Measurements from ENCODE around the gene TRAF5. TPM values are rescaled to one million over a fixed set of nuclear protein-coding genes. Genes with fewer than 3 reads are reported as not detected.

Gene TRAF5
- total RNA-seq, 1 donor from 2014 or later: 73.1 TPM

DNA sequence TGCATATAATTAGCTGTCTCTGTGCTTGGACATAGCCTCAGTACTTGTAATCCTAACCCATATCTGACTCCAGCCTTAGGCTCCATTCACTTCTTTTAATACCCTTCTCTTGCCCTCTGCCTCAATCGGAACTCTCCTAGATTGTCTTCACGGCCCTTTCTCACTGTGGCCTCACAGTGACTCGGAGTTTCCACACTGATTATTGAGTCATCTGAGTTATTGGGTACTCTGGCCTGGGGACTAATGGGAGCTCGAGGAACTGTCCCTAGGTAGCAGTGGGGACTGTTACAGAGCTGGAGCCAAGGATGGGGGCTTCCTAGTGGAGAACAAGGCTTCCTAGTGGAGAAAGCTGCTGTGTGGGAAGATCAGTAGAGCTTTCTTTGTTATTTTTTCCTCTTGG is 17.0 kb downstream of the TRAF5 start:
- intact Hi-C loops (cut with micrococcal nuclease): no loop called here
- ChIA-PET CTCF (interaction anchor here (1.2 kb wide), 1 partner anchor 20 kb away, joined by 4 read pairs; no protein-coding TSS in a partner anchor), POLR2A (interaction anchor here (1.0 to 1.3 kb wide), 2 partner anchors 16 to 40 kb away, joined by 3 to 6 read pairs; no protein-coding TSS in a partner anchor)
- peaks cover 49% of the 10 kb centered on the region for H3K36me3 Mint-ChIP-seq (ENCODE audit: low read depth)
- H3K4me1 Mint-ChIP-seq: peaks cover 96% of the 10 kb centered on the region
- TF ChIP-seq, protein P1, sequence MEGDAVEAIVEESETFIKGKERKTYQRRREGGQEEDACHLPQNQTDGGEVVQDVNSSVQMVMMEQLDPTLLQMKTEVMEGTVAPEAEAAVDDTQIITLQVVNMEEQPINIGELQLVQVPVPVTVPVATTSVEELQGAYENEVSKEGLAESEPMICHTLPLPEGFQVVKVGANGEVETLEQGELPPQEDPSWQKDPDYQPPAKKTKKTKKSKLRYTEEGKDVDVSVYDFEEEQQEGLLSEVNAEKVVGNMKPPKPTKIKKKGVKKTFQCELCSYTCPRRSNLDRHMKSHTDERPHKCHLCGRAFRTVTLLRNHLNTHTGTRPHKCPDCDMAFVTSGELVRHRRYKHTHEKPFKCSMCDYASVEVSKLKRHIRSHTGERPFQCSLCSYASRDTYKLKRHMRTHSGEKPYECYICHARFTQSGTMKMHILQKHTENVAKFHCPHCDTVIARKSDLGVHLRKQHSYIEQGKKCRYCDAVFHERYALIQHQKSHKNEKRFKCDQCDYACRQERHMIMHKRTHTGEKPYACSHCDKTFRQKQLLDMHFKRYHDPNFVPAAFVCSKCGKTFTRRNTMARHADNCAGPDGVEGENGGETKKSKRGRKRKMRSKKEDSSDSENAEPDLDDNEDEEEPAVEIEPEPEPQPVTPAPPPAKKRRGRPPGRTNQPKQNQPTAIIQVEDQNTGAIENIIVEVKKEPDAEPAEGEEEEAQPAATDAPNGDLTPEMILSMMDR (IDR thresholded peaks at IDR 0.05): no peak
- no peaks in the 10 kb centered on the region for H3K27me3 Mint-ChIP-seq
- DNase-seq (no peak), ATAC-seq (ENCODE audit: low read depth) (no peak)
- peak overlapping the region; percentile 16 for H3K4me3 Mint-ChIP-seq
- peak overlapping the region; percentile 78 for H3K27ac Mint-ChIP-seq
- no peaks in the 10 kb centered on the region for H3K9me3 Mint-ChIP-seq

DNA sequence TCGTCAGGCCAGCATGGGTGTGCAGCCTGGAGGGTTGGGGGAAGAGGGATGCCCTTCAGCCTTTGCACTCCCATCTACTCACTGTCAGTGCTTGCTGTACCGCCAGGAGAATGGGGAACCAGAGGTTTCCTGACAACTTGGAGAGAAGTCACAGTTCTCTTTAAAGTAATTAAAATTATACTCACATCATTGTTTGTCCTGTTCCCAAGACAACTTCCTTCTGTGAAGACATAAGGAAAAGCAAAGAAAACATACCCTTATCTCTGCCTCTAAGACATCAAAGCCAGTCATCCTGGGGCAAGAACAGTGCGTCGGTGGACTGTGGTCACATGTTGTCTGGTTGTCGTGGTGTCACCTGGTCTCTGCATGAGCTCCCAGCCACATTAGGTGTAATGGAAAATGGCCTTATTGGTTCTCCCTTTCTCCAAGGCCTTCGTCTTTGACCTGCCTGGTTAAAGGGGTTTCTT is 17.6 kb downstream of the TRAF5 start:
- ChIA-PET CTCF (interaction anchor here (1.2 kb wide), 1 partner anchor 20 kb away, joined by 4 read pairs; no protein-coding TSS in a partner anchor), POLR2A (interaction anchor here (1.3 kb wide), 1 partner anchor 17 kb away, joined by 6 read pairs; no protein-coding TSS in a partner anchor)
- intact Hi-C loops (cut with micrococcal nuclease): no loop called here
- Mint-ChIP-seq H3K4me1 (peaks cover 93% of the 10 kb centered on the region), H3K27ac (peak overlapping the region; percentile 78), H3K4me3 (peak overlapping the region; percentile 16), H3K36me3 (ENCODE audit: low read depth) (peaks cover 49% of the 10 kb centered on the region), H3K27me3 (no peaks in the 10 kb centered on the region), H3K9me3 (no peaks in the 10 kb centered on the region)
- DNase-seq (no peak), ATAC-seq (ENCODE audit: low read depth) (no peak)
- TF ChIP-seq, protein P1 (IDR thresholded peaks at IDR 0.05): no peak

DNA sequence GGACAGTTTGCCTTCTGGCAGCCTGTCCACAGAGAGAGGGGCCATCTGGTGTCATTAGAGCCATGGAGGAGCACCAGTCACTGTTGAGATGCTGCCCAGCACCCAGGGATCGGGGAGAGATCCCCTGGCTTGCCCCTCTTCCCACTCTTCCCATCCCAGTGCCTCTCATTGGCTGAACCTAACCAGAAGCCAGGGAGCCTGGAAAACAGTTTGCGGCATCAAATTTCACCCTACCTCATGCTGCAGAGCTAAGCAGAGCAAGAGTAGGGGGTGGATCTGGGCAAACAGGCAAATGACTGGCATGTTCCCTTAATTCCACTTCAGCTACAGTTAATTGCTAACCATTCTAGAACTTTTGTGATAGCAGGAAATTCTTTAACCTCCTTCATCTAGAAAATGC is 19.1 kb downstream of the TRAF5 start:
- Mint-ChIP-seq H3K27ac (peak overlapping the region; percentile 56), H3K4me3 (no peak overlapping the region), H3K4me1 (peaks cover 91% of the 10 kb centered on the region), H3K9me3 (no peaks in the 10 kb centered on the region), H3K27me3 (no peaks in the 10 kb centered on the region), H3K36me3 (ENCODE audit: low read depth) (peaks cover 46% of the 10 kb centered on the region)
- POLR2A ChIA-PET: no interaction called here
- DNase-seq (no peak), ATAC-seq (ENCODE audit: low read depth) (no peak)
- intact Hi-C loops (cut with micrococcal nuclease): no loop called here
- TF ChIP-seq, protein P1 (IDR thresholded peaks at IDR 0.05): no peak
- CTCF ChIA-PET: no interaction called here

DNA sequence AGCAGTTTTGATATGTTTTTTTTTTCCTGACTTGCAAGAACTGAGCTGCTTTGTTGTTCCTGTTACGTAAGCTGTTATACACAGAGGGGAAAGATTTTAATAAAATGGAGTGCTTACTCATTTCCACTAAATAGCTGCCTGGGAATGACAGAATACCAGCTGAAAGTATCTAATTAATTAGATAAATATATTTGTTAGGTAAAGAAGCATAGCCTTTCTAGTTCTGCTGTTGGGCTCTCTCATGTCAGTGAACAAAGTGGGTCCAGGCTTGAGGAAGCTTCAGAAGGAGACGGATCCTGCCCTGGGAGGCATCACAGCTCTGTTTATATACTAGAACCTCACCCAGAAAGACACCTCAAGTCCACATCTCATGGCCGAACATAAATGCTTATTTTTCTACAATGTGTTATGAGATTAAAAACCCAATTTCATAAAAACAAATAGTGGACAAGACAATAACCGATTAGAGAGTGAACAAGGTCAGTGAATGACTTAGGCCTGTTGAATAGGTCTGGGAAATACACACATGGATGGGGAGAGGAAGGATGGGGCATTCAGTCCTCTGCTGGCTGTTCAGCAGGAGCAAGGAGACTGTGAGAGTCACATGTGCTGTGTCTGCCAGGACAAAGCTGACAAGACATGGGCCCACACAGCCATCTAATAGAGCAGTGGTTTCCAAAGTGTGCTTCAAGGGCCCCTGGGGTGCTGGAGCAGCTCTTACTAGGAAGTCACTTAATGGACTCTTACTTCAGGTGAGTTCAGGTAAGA is 20.6 kb downstream of the TRAF5 start:
- H3K36me3 Mint-ChIP-seq (ENCODE audit: low read depth): peaks cover 45% of the 10 kb centered on the region
- TF ChIP-seq, protein P1 (IDR thresholded peaks at IDR 0.05): no peak
- ATAC-seq (ENCODE audit: low read depth): no peak

DNA sequence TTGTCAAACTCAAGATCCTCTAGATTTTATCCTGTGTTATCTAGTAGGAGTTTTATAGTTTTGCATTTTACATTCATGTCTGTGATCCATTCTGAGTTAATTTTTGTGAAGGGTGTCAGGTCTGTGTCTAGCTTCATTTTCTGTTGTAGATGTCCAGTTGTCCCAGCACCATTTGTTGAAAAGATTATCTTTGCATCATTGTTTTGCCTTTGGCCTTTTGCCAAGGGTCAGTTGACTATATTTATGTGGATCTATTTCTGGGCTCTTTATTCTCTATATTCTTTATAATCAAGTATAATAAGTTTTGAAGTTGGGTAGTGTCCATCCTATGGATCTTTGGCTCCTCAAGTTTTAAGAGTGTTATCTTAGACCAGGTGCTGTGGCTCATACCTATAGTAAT is 21.9 kb downstream of the TRAF5 start:
- TF ChIP-seq, protein P1 (IDR thresholded peaks at IDR 0.05): no peak
- H3K27ac Mint-ChIP-seq: no peak overlapping the region
- H3K4me1 Mint-ChIP-seq: peaks cover 87% of the 10 kb centered on the region
- POLR2A ChIA-PET: interaction anchor here (1.4 to 1.7 kb wide), 2 partner anchors 12 to 34 kb away, joined by 4 to 6 read pairs; no protein-coding TSS in a partner anchor
- no peak overlapping the region for H3K4me3 Mint-ChIP-seq
- H3K36me3 Mint-ChIP-seq (ENCODE audit: low read depth): peaks cover 46% of the 10 kb centered on the region
- H3K27me3 Mint-ChIP-seq: no peaks in the 10 kb centered on the region
- DNase-seq (no peak), ATAC-seq (ENCODE audit: low read depth) (no peak)
- intact Hi-C loops (cut with micrococcal nuclease): no loop called here
- CTCF ChIA-PET: interaction anchor here (1.0 to 1.3 kb wide), 2 partner anchors 12 to 25 kb away, joined by 4 read pairs; no protein-coding TSS in a partner anchor
- no peaks in the 10 kb centered on the region for H3K9me3 Mint-ChIP-seq

More for the DNA sequence above, 20.6 kb downstream of the TRAF5 start:
- Mint-ChIP-seq H3K27ac (peak overlapping the region; percentile 30), H3K4me3 (no peak overlapping the region), H3K9me3 (no peaks in the 10 kb centered on the region), H3K27me3 (no peaks in the 10 kb centered on the region), H3K4me1 (peaks cover 87% of the 10 kb centered on the region)
- CTCF ChIA-PET: interaction anchor here (1.0 to 1.5 kb wide), 6 partner anchors 9 to 24 kb away, joined by 3 to 6 read pairs (median 4); no protein-coding TSS in a partner anchor
- no peak for DNase-seq
- intact Hi-C loops (cut with micrococcal nuclease): loop anchor here (1.0 kb wide), 1 partner anchor 8 kb away; no protein-coding TSS in a partner anchor
- POLR2A ChIA-PET: interaction anchor here (1.0 to 1.7 kb wide), 5 partner anchors 11 to 35 kb away, joined by 4 to 6 read pairs (median 4); no protein-coding TSS in a partner anchor
